GM18951 (cell line): ENCODE results near the gene DEFB121.
"Not testable (repeated sequence)": the region's sequence is repeated elsewhere in the genome, so short reads cannot be mapped to it uniquely, and the experiment has no call there.

Experiments used
- POLR2A ChIP-seq: IDR thresholded peaks from 4 replicates; pipeline ENCODE4 v1.6.1; 2011; ENCODE audit warnings: mild to moderate bottlenecking; ENCODE audit not compliant: insufficient read length, insufficient read depth; ENCODE audit errors: extremely low read depth
- in situ Hi-C: fragments of 300-500 bp; cut with MboI; formaldehyde crosslinking; loops from one replicate; pipeline ENCODE4 v1.12.0; 2022; ENCODE audit warnings: low sequenced_read_pairs, mixed read lengths, inconsistent platforms; ENCODE audit not compliant: unreplicated experiment

Gene DEFB121, protein sequence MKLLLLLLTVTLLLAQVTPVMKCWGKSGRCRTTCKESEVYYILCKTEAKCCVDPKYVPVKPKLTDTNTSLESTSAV

DNA sequence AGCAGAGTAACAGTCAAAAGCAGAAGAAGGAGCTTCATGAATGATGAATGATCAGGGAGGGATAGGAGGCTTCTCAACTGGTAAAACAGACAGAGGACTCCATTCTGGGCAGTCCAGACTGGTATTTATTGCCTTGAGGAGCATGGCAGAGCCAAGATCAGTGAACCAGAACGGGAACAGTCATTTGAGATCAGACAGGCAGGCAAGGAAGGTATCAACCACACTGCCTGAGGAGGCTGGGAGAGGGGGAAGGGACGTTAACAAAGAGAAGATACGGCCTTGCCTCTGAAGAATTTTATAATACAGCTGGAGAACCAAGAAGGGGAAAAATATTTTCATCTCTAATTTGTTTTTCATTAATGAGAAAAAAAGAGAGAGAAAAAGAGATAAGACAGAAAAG is at the start of gene DEFB121:
Gene DEFB121 (minus strand): TSS at position 101 of the 400 bp plus-strand sequence. CDS start 63 bp downstream, at position 38.
- no peak for TF ChIP-seq POLR2A
- in situ Hi-C loops = no loop called here

DNA sequence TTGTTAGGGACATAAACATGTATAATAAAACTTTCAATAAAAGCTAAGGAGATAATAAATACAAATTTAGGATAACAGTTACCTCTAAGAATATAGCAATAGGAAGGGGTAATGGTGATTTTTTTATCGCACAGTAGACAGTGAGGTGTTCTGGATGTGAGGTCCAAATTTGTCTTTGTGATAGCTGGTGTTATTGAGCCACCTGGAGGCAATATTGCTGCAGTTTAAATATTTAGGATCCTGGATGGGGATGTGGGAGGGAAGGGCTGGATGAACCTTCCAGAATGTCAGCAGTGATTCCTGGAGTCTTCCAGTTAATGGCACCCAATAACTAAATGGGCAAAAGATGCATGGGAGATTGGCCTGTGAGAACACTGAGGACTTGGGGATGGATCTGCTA is 48.3 kb upstream of the DEFB121 start:
- in situ Hi-C loops = no loop called here
- TF ChIP-seq POLR2A = no peak

DNA sequence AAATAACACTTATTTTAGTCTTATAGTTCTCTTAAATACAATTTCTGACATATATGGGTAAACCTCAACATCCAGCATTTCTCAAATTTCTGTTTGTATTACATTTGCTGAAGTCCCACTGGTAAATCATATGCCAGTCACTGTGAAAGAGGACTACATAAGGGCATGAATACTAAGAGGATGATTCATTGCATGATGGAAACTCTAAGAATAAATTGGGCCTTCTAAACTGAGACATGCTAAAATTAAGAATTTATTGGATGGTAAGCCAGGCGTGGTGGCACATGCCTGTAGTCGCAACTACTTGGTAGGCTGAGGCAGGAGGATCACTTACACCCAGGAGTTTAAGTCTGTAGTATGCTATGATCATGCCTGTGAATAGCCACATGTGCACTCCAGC is 46.6 kb upstream of the DEFB121 start:
- in situ Hi-C loops = no loop called here
- TF ChIP-seq POLR2A = no peak

DNA sequence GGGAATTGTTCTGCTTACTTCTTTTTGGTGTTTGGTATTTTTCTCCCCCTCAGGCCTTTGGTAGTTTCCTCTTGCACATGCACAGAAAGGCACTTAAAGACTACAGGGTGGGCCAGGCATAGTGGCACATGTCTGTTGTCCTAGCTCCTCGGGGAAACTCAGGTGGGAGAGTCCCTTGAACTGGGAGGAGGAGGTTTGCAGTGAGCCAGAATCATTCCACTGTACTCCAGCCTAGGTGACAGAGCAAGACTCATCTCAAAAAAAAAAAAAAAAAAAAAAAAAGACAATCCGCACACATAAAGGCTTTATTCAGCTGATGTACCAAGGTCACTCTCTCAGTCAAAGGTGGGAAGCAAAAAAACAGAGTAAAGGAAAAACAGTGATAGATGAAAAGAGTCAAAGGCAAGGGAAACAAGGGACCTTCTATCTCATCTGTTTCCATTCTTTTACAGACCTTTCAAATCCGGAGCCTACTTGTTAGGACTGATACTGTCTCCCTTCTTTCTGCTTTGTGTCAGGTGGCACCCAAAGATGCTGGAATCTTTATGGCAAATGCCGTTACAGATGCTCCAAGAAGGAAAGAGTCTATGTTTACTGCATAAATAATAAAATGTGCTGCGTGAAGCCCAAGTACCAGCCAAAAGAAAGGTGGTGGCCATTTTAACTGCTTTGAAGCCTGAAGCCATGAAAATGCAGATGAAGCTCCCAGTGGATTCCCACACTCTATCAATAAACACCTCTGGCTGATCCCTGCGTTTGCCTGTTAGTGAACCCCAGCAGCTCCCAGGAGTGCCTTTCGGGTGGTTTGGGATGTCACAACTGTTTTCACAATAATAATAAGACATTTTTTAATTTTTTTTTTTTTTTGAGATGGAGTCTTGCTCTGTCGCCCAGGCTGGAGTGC is 43.7 kb upstream of the DEFB121 start:
- in situ Hi-C loops = no loop called here
- no peak for TF ChIP-seq POLR2A

DNA sequence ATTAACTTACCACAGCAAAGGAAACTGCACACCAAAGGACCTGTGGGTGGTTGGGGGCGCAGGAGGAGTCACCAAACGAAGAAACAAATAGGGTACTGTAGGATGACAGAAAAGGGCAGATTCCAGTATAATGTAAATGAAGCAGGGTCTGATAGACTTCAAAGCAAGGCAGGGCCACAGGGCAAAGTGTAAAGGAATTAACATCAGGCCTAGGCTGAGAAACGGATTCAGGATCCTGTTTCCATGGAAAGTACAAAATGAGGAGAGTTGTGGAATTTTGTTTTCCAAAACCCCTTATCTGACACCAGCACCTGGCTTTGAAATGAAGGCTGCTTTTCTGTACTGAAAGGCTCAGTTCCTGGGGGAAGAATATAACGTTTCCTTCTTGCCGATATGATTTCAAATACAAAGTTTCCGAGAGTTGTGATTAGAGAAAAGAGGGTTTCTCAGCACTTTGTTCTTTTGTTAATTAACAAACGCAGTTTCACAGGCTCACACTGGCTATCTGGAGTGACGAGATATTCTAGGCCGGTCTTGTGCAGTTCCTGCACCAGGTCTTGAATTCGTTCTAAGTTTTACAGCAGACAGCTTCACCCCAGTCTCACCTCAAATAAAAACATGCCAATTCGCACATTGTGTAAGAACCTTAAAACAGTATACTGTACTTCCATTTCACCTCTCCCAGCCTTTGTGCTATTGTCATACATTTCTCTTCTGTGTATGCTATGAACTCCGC is 40.2 kb upstream of the DEFB121 start:
- in situ Hi-C loops = no loop called here

DNA sequence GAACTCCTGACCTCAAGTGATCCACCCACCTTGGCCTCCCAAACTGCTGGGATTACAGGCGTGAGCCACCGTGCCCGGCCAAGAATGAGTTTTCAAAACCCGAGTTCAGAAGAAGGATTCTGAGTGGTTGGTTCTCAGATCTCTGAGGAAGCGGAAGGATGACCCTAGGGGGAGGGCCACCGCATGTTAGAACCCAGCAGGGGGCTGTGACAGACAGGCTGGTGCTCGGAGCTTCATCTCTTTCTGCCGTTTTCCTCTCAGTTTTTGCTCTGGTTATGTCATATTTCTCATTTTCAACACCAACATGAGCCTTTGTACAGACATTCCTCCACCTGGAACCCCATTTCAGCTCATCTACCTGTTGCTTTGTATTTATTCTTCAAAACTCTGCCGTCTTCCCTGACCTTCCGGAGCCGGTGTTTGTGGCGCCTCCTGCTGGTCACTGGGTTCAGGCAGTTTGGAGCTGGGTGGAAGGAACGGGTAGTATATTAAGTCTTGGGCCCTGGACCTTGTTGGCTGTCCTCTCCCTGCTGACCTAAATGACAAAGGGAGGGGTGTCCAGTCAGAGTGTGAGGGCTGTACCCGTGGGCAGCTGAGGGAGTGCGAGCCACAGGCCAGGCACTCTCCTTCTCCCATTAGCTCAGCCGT is 34.1 kb upstream of the DEFB121 start, which contains the start of gene DEFB123:
Gene DEFB123 (plus strand): TSS at position 621 of the 648 bp plus-strand sequence. CDS start 67 bp downstream, outside the sequence.
- TF ChIP-seq POLR2A = no peak
- in situ Hi-C loops = no loop called here

More for the DNA sequence above, 40.2 kb upstream of the DEFB121 start:
- no peak for TF ChIP-seq POLR2A

DNA sequence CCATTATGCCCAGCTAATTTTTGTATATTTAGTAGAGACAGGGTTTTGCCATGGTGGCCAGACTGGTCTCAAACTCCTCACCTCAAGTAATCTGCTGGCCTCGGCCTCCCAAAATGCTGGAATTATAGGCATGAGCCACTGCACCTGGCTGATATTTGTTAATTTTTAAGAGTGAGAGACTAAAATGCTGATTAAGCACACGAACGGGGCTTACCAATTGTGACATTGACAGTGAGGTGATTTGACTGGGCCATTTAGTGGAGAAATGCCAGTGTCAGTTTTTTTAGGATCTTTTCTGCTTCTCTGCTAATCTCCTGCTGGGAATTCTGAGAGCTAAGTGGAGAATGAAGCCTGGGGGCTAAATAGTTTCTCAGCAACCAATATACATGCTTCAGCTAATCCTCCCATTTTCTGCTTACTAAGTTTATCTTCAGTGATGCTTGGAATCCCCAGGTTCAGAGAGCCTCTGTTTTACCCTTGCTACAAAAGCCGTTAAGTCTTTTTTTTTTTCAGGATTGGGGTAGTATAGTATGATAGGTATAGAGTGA is 24.6 kb upstream of the DEFB121 start:
- in situ Hi-C loops = no loop called here
- no peak for TF ChIP-seq POLR2A

DNA sequence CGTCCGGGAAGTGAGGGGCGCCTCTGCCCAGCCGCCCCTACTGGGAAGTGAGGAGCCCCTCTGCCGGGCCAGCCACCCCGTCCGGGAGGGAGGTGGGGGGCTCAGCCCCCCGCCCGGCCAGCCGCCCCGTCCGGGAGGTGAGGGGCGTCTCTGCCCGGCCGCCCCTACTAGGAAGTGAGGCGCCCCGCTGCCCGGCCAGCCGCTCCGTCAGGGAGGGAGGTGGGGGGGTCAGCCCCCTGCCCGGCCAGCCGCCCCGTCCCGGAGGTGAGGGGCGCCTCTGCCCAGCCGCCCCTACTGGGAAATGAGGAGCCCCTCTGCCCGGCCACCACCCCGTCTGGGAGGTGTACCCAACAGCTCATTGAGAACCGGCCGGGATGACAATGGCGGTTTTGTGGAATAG is 21.6 kb upstream of the DEFB121 start:
- in situ Hi-C loops = not testable (repeated sequence)

DNA sequence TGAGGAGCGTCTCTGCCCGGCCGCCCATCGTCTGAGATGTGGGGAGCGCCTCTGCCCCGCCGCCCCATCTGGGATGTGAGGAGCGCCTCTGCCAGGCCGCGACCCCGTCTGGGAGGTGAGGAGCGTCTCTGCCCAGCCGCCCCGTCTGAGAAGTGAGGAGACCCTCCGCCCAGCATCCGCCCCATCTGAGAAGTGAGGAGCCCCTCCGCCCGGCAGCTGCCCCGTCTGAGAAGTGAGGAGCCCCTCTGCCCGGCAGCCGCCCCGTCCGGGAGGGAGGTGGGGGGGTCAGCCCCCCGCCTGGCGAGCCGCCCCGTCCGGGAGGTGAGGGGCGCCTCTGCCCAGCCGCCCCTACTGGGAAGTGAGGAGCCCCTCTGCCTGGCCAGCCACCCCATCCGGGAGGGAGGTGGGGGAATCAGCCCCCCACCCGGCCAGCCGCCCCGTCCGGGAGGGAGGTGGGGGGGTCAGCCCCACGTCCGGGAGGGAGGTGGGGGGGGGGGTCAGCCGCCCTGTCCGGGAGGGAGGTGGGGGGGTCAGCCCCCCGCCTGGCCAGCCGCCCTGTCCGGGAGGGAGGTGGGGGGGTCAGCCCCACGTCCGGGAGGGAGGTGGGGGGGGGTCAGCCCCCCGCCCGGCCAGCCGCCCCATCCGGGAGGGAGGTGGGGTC is 21.0 kb upstream of the DEFB121 start:
- in situ Hi-C loops = not testable (repeated sequence)

DNA sequence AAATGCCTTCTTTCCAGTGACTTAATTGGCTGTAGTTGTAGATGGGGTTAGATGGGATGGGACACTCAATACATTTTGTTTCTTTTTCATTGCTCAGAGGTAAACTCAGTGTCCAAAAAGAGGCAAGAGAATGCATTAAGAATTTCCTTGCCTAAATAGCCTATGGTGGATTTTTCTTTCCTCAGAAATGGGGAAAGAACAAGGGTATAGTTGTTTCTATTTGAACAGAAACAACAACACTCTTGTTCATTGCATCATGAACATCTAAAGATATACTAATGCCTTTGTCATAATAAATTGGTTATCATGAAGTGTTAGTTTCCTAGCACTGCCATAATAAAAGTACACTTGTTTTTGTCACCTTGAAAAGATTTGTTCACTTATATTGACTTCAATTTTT is 19.8 kb upstream of the DEFB121 start:
- TF ChIP-seq POLR2A = no peak
- in situ Hi-C loops = no loop called here

DNA sequence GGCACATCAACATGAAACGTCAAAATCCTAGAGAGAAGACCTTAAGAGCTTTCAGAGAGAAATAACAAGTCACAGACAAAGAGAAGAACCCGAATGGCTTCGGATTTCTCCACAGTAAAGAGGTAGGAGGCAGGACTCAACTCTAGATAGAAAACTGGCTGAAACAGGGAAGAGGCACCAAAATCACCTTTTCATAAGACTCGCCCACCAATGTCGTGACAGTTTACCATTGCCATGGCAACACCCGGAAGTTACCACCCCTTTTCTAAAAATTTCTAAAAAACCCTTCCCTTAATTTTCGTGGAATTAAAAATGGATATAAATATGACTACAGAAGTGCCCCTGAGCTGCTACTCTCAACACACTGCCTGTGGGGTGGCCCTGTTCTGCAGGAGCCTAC is 12.3 kb upstream of the DEFB121 start:
- TF ChIP-seq POLR2A = no peak
- in situ Hi-C loops = no loop called here

DNA sequence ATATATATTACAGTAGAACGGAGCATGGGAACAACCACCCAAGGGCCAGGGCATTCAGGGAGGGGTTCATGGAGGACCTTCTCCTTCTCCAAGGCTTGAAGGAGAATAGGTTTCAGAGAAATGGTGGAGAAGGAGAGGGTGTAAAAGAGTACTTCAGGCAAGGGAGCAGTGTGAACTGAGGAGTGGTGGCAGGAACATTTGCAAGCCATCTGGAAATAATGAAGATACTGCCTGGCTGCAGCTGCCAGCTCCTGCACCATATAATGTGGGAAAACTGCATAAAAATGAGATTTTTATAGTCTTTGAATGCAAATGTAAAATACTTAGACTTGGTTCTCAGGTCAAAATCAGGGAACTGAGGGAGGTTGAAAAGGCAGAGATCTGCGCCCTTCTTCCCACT is 9.6 kb upstream of the DEFB121 start:
- in situ Hi-C loops = no loop called here

More for the DNA sequence above, 9.6 kb upstream of the DEFB121 start:
- no peak for TF ChIP-seq POLR2A
